PC-9 (cell line): Measurements from ENCODE around the gene SMIM5. TPM values are rescaled to one million over a fixed set of nuclear protein-coding genes. Genes with fewer than 3 reads are reported as not detected.

Source experiments
- BruUV-seq: library from RNA; stranded (reverse); fragments of 400-500 nt; replicated peaks from 2 replicates; lab custom pipeline; 2021; lab: Mats Ljungman, UMichigan
- CTCF ChIA-PET: fragments of 300-600 bp; sonication (Branson Sonifier 250); formaldehyde crosslinking; loops from one replicate; lab custom pipeline; 2022; ENCODE audit warnings: antibody characterized with exemption; lab: Charles Lee
- POLR2A ChIA-PET: fragments of 300-600 bp; sonication (Branson Sonifier 250); formaldehyde crosslinking; loops from one replicate; lab custom pipeline; 2022; ENCODE audit warnings: antibody characterized with exemption; ENCODE audit not compliant: unreplicated experiment; lab: Charles Lee
- DNase-seq, 2 experiments: peaks; one replicate each; pipeline versions ENCODE4 v3.0.0 to v3.0.0-alpha.2; 2015 to 2022; ENCODE audit warnings: mixed read lengths in 1 of 2
- H2AFZ ChIP-seq: fragments of 200-600 bp; sonication (generic); 2 replicates; pipeline ENCODE4 v1.8.1; 2017; ENCODE audit warnings: antibody characterized with exemption
- H3F3A ChIP-seq: fragments of 200-600 bp; sonication (generic); 2 replicates; pipeline ENCODE4 v1.8.1; 2017; ENCODE audit warnings: antibody characterized with exemption, mild to moderate bottlenecking, low read depth; ENCODE audit not compliant: insufficient read depth
- H3K27ac ChIP-seq: fragments of 200-600 bp; sonication (generic); 2 replicates; pipeline ENCODE4 v1.6.1; 2016; ENCODE audit warnings: mixed run types
- H3K27me3 ChIP-seq: fragments of 200-600 bp; sonication (generic); 2 replicates; pipeline ENCODE4 v1.6.1; 2016; ENCODE audit warnings: low read depth, mixed run types; ENCODE audit not compliant: insufficient read depth
- H3K36me3 ChIP-seq: fragments of 200-600 bp; sonication (generic); 2 replicates; pipeline ENCODE4 v1.6.1; 2016; ENCODE audit warnings: low read depth, mixed run types
- H3K4me1 ChIP-seq: fragments of 200-600 bp; sonication (generic); replicated peaks from 2 replicates; pipeline ENCODE4 v1.6.1; 2016; ENCODE audit warnings: mixed run types; ENCODE audit not compliant: insufficient read depth
- H3K4me2 ChIP-seq: fragments of 200-600 bp; sonication (generic); 2 replicates; pipeline ENCODE4 v1.6.1; 2017; ENCODE audit warnings: mixed run types
- H3K4me3 ChIP-seq: fragments of 200-600 bp; sonication (generic); 2 replicates; pipeline ENCODE4 v1.6.1; 2016; ENCODE audit warnings: mixed run types
- H3K79me2 ChIP-seq: fragments of 200-600 bp; sonication (generic); 2 replicates; pipeline ENCODE4 v1.6.1; 2017; ENCODE audit warnings: low read depth, mixed run types
- H3K9me2 ChIP-seq: fragments of 200-600 bp; sonication (generic); 2 replicates; pipeline ENCODE4 v1.8.1; 2017; ENCODE audit warnings: mild to moderate bottlenecking; ENCODE audit not compliant: insufficient read depth
- H3K9me3 ChIP-seq: fragments of 200-600 bp; sonication (generic); 2 replicates; pipeline ENCODE4 v1.8.1; 2016; ENCODE audit warnings: low read depth; ENCODE audit not compliant: insufficient read depth
- H4K20me1 ChIP-seq: fragments of 200-600 bp; sonication (generic); 2 replicates; pipeline ENCODE4 v1.8.1; 2017; ENCODE audit not compliant: insufficient read depth
- EZH2 ChIP-seq: fragments of 200-600 bp; sonication (generic); IDR thresholded peaks from 2 replicates; pipeline ENCODE4 v1.8.0; 2017; ENCODE audit warnings: antibody characterized with exemption, low read depth
- intact Hi-C: fragments of 100-400 bp; cut with micrococcal nuclease; formaldehyde crosslinking; loops from one replicate; pipeline ENCODE4 v1.10.0; 2022; ENCODE audit not compliant: unreplicated experiment
- total RNA-seq: library from RNA; stranded (reverse); gene quantifications from 2 replicates; pipeline ENCODE4 v1.2.3, GENCODE V29; 2021
- TF ChIP-seq, protein P1 (sequence below): fragments of 200-600 bp; sonication (generic); conservative IDR thresholded peaks from 2 replicates; pipeline ENCODE4 v1.6.1; 2017; ENCODE audit warnings: mixed run types, antibody characterized with exemption, mild to moderate bottlenecking, moderate library complexity

SMIM5 gene
- total RNA-seq, 1 experiment from 2014 or later, result 0.31 TPM

DNA sequence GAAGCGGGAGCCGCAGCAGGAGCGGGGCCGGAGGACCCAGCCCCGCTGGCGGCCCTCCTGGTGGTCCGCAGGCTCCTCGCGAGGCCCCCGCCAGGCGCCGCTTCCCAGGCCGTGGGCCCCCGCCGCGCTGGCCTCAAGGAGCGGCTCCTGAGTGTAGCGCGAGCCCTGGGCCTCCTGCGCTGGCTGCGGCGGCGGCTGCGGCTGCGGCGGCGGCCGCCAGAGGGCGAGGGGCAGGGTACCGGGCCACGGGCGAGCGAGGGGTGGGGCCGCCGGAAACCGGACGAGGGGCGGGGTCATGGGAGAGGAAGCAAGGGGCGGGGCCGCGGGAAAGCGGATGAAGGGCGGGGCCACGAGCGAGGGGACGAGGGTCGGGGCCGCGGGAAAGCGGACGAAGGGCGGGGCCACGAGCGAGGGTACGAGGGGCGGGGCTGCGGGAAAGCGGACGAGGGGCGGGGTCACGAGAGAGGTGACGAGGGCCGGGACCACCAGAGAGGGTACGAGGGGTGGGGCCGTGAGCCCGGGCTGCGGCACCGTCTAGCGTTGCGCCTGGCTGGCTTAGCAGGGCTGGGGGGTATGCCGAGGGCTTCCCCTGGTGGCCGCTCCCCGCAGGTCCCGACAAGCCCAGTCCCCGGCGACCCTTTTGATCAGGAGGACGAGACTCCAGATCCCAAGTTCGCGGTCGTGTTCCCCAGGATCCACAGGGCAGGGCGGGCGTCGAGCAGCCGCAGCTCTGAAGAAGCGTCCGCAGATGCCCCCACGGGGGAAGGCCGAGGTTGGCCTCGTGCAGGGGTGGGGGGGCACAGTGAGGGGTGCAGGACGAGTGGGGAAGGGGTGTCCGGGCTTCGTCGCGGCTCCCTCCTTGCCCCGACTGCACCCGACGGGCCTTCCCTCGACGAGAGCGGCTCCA, 44.0 kb upstream of the SMIM5 start:
- H2AFZ ChIP-seq, result peak overlapping the region; percentile 84
- ChIA-PET POLR2A (no interaction called here), CTCF (interaction anchor here (0.7 to 1.4 kb wide), 2 partner anchors 12 to 84 kb away, joined by 3 to 10 read pairs; no protein-coding TSS in a partner anchor)
- no peaks in the 10 kb centered on the region for H3K4me1 ChIP-seq
- no peaks in the 10 kb centered on the region for H4K20me1 ChIP-seq
- BruUV-seq, result no TSS peak
- DNase-seq, result peak; percentile 51 to 93
- no peak for TF ChIP-seq EZH2
- TF ChIP-seq, protein P1, sequence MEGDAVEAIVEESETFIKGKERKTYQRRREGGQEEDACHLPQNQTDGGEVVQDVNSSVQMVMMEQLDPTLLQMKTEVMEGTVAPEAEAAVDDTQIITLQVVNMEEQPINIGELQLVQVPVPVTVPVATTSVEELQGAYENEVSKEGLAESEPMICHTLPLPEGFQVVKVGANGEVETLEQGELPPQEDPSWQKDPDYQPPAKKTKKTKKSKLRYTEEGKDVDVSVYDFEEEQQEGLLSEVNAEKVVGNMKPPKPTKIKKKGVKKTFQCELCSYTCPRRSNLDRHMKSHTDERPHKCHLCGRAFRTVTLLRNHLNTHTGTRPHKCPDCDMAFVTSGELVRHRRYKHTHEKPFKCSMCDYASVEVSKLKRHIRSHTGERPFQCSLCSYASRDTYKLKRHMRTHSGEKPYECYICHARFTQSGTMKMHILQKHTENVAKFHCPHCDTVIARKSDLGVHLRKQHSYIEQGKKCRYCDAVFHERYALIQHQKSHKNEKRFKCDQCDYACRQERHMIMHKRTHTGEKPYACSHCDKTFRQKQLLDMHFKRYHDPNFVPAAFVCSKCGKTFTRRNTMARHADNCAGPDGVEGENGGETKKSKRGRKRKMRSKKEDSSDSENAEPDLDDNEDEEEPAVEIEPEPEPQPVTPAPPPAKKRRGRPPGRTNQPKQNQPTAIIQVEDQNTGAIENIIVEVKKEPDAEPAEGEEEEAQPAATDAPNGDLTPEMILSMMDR, result no peak; the same call in 1 of the 2 replicates
- H3K79me2 ChIP-seq, result no peaks in the 10 kb centered on the region
- intact Hi-C loops, result loop anchor here (1.0 to 5.0 kb wide), 3 partner anchors 42 to 73 kb away; partner anchors contain the start of genes LLGL2 and TSEN54
- peak overlapping the region; percentile 85 for H3K4me2 ChIP-seq
- no peaks in the 10 kb centered on the region for H3K27me3 ChIP-seq
- H3K9me2 ChIP-seq, result no peaks in the 10 kb centered on the region
- no peak overlapping the region for H3K27ac ChIP-seq
- H3K36me3 ChIP-seq, result no peaks in the 10 kb centered on the region
- no peaks in the 10 kb centered on the region for H3K9me3 ChIP-seq
- peak overlapping the region; percentile 61 for H3K4me3 ChIP-seq
- H3F3A ChIP-seq, result peaks cover 11% of the 10 kb centered on the region; the same call in 1 of the 2 replicates

- H3K9me3 ChIP-seq, result no peaks in the 10 kb centered on the region
- H4K20me1 ChIP-seq, result no peaks in the 10 kb centered on the region
- H3F3A ChIP-seq, result peaks cover 11% of the 10 kb centered on the region; the same call in 1 of the 2 replicates
- H3K4me3 ChIP-seq, result peak overlapping the region; percentile 61
- H3K79me2 ChIP-seq, result no peaks in the 10 kb centered on the region
- H2AFZ ChIP-seq, result no peak overlapping the region; the same call in 1 of the 2 replicates
- no TSS peak for BruUV-seq
- no peaks in the 10 kb centered on the region for H3K27me3 ChIP-seq
- peak in 1 of 2 experiments; percentile 22 for DNase-seq
- H3K27ac ChIP-seq, result no peak overlapping the region
- peak overlapping the region; percentile 85 for H3K4me2 ChIP-seq
- no peaks in the 10 kb centered on the region for H3K4me1 ChIP-seq
- H3K9me2 ChIP-seq, result no peaks in the 10 kb centered on the region
- ChIA-PET POLR2A (no interaction called here), CTCF (interaction anchor here (0.5 to 1.4 kb wide), 3 partner anchors 11 to 83 kb away, joined by 3 to 10 read pairs (median 8); no protein-coding TSS in a partner anchor)
- intact Hi-C loops, result loop anchor here (1.0 to 5.0 kb wide), 3 partner anchors 43 to 74 kb away; partner anchors contain the start of genes LLGL2 and TSEN54
- H3K36me3 ChIP-seq, result no peaks in the 10 kb centered on the region
- TF ChIP-seq, protein P1, result no peak
- TF ChIP-seq EZH2, result no peak
These were observed 43.3 kb upstream of the SMIM5 start for GRCh38 chr17:75589919-75590303.

GRCh38 chr17:75590314-75590761, 42.9 kb upstream of the SMIM5 start:
- intact Hi-C loops, result no loop called here

More at GRCh38 chr17:75590314-75590761, 42.9 kb upstream of the SMIM5 start:
- no TSS peak for BruUV-seq
- Histone ChIP-seq H3K4me1 (no peaks in the 10 kb centered on the region), H4K20me1 (no peaks in the 10 kb centered on the region), H3F3A (peaks cover 11% of the 10 kb centered on the region; the same call in 1 of the 2 replicates), H3K27ac (no peak overlapping the region), H3K4me2 (no peak overlapping the region), H3K79me2 (no peaks in the 10 kb centered on the region), H3K27me3 (no peaks in the 10 kb centered on the region), H3K4me3 (no peak overlapping the region), H2AFZ (no peak overlapping the region), H3K9me2 (no peaks in the 10 kb centered on the region), H3K36me3 (no peaks in the 10 kb centered on the region), H3K9me3 (no peaks in the 10 kb centered on the region)
- TF ChIP-seq, protein P1, result no peak
- no peak for TF ChIP-seq EZH2
- CTCF ChIA-PET, result interaction anchor here (0.5 to 1.4 kb wide), 2 partner anchors 11 kb away, joined by 8 to 10 read pairs; no protein-coding TSS in a partner anchor
- no peak for DNase-seq
- POLR2A ChIA-PET, result interaction anchor here (0.7 kb wide), 1 partner anchor 9 kb away, joined by 3 read pairs; no protein-coding TSS in a partner anchor
